Muscle layer of duodenum (tissue), 2 donors: ENCODE results near the gene SPTAN1.
"Not testable (repeated sequence)": the region's sequence is repeated elsewhere in the genome, so short reads cannot be mapped to it uniquely, and the experiment has no call there.

Experiments
- H3K27ac ChIP-seq: one replicate; pipeline ENCODE4 v1.7.0; 2013; ENCODE audit warnings: mild to moderate bottlenecking, low read length
- H3K27me3 ChIP-seq: one replicate; pipeline ENCODE4 v1.7.0; 2013; ENCODE audit warnings: low read depth, mild to moderate bottlenecking, control low read depth, low read length
- H3K36me3 ChIP-seq, 2 donors: one replicate each; pipeline ENCODE4 v1.7.0; 2013; ENCODE audit warnings: low read length in 2 of 2, control low read depth in 1 of 2, mild to moderate bottlenecking in 1 of 2; ENCODE audit not compliant: insufficient read depth in 2 of 2, control insufficient read depth in 1 of 2
- H3K4me1 ChIP-seq, 2 donors: one replicate each; pipeline ENCODE4 v1.7.0; 2013; ENCODE audit warnings: low read length in 2 of 2, mild to moderate bottlenecking in 2 of 2, control low read depth in 1 of 2, moderate library complexity in 1 of 2; ENCODE audit not compliant: insufficient read depth in 2 of 2, control insufficient read depth in 1 of 2
- H3K4me3 ChIP-seq, 2 donors: one replicate each; pipeline ENCODE4 v1.7.0; 2013; ENCODE audit warnings: low read length in 2 of 2, low read depth in 1 of 2, mild to moderate bottlenecking in 1 of 2
- H3K9me3 ChIP-seq, 2 donors: one replicate each; pipeline ENCODE4 v1.7.0; 2013; ENCODE audit warnings: low read length in 2 of 2, control low read depth in 1 of 2, mild to moderate bottlenecking in 1 of 2; ENCODE audit not compliant: control insufficient read depth in 1 of 2
- donor health status: healthy.

SPTAN1 gene

DNA sequence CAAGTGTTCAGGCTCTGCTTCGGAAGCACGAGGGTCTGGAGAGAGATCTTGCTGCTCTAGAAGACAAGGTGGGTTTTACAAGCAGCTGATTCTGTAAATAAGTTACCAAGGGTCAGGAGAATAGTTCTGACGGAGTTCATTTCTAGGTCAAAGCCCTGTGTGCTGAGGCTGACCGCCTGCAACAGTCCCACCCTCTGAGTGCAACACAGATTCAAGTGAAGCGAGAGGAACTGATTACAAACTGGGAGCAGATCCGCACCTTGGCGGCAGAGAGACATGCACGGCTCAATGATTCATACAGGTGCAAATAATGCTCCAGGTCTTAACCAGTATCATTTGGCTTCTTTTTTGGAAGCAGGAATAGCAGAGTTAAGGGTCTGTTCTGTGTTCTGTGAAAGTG lies 24.8 kb downstream of the SPTAN1 start:
- no peak overlapping the region for H3K27ac ChIP-seq
- no peak overlapping the region for H3K4me3 ChIP-seq
- H3K9me3 ChIP-seq, result no peaks in the 10 kb centered on the region
- peaks cover 83 to 86% of the 10 kb centered on the region in 2 donors for H3K36me3 ChIP-seq
- no peaks in the 10 kb centered on the region for H3K4me1 ChIP-seq
- no peaks in the 10 kb centered on the region for H3K27me3 ChIP-seq

DNA sequence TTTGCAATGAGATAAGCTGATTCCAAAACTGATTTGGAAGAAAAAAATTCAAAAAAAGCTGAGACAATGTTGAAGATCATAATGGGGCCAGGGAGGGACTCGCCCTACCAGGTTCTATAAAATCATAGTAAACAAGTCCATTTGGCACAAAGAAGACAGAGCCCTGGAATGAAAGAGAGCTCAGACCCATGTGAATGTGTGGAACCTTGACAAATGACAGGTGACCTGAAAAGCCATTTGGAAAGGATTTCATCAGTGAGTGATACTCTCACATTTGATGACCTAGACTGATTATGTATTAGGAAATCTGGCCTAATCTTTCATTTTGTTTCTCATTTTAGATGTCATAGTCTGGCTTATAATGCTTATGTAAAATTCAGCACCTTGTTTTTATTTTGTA lies 26.8 kb downstream of the SPTAN1 start:
- Histone ChIP-seq H3K27me3 (no peaks in the 10 kb centered on the region), H3K9me3 (no peaks in the 10 kb centered on the region), H3K4me1 (no peaks in the 10 kb centered on the region), H3K27ac (no peak overlapping the region), H3K36me3 (peaks cover 93 to 96% of the 10 kb centered on the region in 2 donors), H3K4me3 (no peak overlapping the region)

DNA sequence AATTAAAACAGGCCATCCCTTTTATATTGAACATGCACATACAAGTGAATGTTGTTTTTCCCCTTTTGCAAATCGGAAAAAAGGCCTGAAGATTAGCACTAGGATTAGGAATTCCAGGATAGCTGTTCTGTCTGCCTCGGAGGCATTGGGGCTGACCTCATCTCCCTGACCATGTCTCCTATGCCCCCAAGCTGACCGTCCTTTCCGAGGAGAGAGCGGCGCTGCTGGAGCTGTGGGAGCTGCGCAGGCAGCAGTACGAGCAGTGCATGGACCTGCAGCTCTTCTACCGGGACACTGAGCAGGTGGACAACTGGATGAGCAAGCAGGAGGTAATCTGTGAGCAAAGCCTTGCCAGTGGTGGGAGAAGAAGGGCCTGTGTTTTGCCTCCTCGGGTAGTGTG lies 28.3 kb downstream of the SPTAN1 start:
- no peaks in the 10 kb centered on the region for H3K27me3 ChIP-seq
- H3K36me3 ChIP-seq, result peaks cover 92 to 96% of the 10 kb centered on the region in 2 donors
- no peaks in the 10 kb centered on the region for H3K9me3 ChIP-seq
- no peak overlapping the region for H3K4me3 ChIP-seq
- no peak overlapping the region for H3K27ac ChIP-seq
- no peaks in the 10 kb centered on the region for H3K4me1 ChIP-seq

DNA sequence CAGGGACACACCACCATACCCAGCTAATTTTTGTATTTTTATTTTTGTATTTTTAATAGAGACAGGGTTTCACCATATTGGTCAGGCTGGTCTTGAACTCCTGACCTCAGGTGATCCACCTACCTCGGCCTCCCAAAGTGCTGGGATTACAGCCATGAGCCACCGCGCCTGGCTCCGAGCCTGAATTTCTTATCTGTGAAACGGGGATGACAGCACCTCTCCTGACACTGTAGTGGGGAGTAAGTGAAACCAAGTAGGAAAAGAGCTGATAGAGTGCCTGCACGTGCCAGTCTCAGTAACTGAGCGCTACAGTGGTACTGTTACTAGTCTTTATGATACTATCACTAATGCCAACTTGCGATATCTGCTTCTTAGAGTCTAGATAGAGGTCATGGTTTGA lies 32.8 kb downstream of the SPTAN1 start:
- H3K4me1 ChIP-seq, result not testable (repeated sequence)

DNA sequence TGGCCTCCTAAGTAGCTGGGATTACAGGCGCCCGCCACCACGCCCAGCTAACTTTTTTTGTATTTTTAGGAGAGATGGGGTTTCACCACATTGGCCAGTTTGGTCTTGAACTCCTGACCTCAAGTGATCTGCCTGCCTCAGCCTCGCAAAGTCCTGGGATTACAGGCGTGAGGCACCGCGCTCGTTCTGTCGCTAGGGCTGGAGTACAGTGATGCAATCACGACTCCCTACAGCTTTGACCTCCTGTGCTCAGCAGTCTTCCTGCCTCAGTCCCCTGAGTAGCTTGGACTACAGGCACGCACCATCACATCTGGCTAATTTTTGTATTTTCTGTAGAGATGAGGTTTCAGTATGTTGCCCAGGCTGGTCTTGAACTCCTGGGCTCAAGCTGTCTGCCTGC lies 34.5 kb downstream of the SPTAN1 start:
- not testable (repeated sequence) for H3K4me3 ChIP-seq, H3K4me1 ChIP-seq, H3K27me3 ChIP-seq, H3K27ac ChIP-seq, H3K9me3 ChIP-seq
- peaks cover 70 to 94% of the 10 kb centered on the region in 2 donors for H3K36me3 ChIP-seq

More for the DNA sequence above, 32.8 kb downstream of the SPTAN1 start:
- not testable (repeated sequence) for H3K27ac ChIP-seq, H3K4me3 ChIP-seq, H3K27me3 ChIP-seq, H3K9me3 ChIP-seq
- peaks cover 73 to 94% of the 10 kb centered on the region in 2 donors for H3K36me3 ChIP-seq

DNA sequence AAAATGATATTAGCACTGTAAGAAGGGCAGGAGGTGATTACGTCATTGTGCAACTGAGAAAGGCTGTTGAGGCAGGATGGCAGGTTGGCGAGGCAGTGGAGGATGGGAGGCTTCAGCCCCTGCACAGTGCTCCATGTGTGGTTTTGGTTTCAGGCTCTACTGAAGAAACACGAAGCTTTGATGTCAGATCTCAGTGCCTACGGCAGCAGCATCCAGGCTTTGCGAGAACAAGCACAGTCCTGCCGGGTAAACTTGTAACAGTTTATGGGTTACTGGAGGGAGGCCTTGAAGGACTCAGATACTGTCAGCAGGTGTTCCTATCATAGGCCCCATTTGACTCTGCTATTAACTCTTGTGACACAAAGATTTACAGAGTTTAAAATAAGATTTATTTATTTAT lies 35.1 kb downstream of the SPTAN1 start:
- Histone ChIP-seq H3K9me3 (no peaks in the 10 kb centered on the region), H3K27ac (no peak overlapping the region), H3K4me3 (no peak overlapping the region), H3K27me3 (no peaks in the 10 kb centered on the region), H3K4me1 (no peaks in the 10 kb centered on the region), H3K36me3 (peaks cover 68 to 94% of the 10 kb centered on the region in 2 donors)

DNA sequence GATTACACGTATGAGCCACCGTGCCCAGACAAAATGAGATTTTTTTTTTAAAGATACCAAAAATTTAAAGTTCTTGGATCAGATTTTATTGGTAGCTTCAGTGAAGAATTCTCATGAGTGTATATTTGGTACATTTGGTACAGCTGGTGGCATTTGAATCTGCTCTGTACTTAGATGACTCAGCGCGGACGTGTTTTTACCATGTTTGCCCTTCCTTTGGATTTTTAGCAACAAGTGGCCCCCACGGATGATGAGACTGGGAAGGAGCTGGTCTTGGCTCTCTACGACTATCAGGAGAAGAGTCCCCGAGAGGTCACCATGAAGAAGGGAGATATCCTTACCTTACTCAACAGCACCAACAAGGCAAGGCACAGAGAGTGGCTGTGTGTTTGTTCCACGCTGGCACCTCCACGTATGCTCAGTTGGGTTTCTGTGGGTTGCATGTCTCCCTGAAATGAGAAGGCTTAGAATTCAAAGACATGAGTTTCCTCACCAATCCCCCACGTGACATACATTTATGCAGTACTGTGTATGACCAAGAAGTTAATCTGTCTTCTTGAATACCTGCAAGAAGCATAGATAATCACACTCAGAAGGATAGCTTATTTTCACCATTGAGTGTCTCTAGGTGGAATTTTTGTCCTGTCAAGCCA lies 36.3 kb downstream of the SPTAN1 start:
- no peaks in the 10 kb centered on the region for H3K4me1 ChIP-seq
- no peaks in the 10 kb centered on the region for H3K9me3 ChIP-seq
- H3K4me3 ChIP-seq, result no peak overlapping the region
- no peak overlapping the region for H3K27ac ChIP-seq
- H3K36me3 ChIP-seq, result peaks cover 68 to 93% of the 10 kb centered on the region in 2 donors
- no peaks in the 10 kb centered on the region for H3K27me3 ChIP-seq

DNA sequence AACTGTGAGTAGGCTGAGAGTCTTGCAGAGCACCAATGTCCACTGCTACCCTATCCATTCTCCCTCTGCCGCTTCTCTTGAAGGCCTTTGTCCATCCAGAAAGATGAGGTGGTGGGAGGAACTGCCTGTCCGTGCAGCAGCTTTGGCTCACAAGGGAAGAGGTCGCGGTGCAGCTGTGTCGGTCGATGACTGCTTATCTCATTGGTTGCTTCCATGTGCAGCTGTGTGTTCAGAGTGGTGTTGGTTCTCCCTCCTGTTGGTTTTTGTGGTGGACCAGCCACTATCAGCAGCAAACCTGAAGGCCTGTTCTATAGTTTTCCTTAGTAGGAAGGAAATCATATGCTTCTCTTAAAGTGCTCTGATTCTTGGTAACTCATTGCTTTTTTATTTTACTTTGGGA lies 40.7 kb downstream of the SPTAN1 start:
- Histone ChIP-seq H3K4me1 (no peaks in the 10 kb centered on the region), H3K36me3 (peaks cover 53 to 88% of the 10 kb centered on the region in 2 donors), H3K4me3 (no peak overlapping the region), H3K27me3 (no peaks in the 10 kb centered on the region), H3K9me3 (no peaks in the 10 kb centered on the region), H3K27ac (no peak overlapping the region)

DNA sequence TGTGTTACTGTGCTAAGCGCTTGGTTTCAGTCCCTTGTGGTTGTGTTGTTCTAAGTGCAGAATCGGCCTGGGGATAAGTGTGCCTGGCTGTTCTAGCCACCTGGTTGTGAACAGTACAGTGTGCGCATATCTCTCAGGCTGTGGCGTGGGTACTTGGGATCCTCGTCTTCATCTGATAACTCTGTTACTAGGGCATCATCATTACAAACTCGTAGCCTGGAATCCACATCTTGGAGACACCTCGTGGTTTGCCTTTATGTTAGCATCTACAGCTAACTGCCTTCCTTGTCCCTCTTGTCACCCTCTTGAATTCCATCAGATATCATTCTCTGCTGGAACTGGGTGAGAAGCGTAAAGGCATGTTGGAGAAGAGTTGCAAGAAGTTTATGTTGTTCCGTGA lies 41.5 kb downstream of the SPTAN1 start:
- Histone ChIP-seq H3K27ac (no peak overlapping the region), H3K27me3 (no peaks in the 10 kb centered on the region)

DNA sequence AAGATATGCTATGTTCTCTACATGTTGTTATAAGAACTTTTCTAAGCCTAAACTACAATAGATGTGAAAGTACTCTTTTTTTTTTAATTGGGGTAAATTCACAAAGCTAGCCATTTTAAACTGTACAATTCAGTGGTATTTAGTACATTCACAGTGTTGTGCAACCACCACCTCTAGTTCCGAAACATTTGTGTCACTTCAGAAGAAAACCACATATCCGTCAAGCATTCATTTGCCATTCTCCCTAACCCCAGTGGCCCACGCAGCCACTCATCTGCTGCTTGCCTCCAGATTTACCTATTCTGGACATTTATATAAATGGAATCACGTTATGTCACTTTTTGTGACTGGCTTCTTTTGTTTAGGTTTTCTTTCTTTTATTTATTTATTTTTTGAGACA lies 43.1 kb downstream of the SPTAN1 start:
- no peaks in the 10 kb centered on the region for H3K9me3 ChIP-seq
- no peaks in the 10 kb centered on the region for H3K27me3 ChIP-seq
- no peak overlapping the region for H3K27ac ChIP-seq
- H3K36me3 ChIP-seq, result peaks cover 63 to 92% of the 10 kb centered on the region in 2 donors
- no peak overlapping the region for H3K4me3 ChIP-seq
- no peaks in the 10 kb centered on the region for H3K4me1 ChIP-seq

More for the DNA sequence above, 41.5 kb downstream of the SPTAN1 start:
- no peak overlapping the region for H3K4me3 ChIP-seq
- no peaks in the 10 kb centered on the region for H3K9me3 ChIP-seq
- H3K4me1 ChIP-seq, result no peaks in the 10 kb centered on the region
- peaks cover 56 to 88% of the 10 kb centered on the region in 2 donors for H3K36me3 ChIP-seq

DNA sequence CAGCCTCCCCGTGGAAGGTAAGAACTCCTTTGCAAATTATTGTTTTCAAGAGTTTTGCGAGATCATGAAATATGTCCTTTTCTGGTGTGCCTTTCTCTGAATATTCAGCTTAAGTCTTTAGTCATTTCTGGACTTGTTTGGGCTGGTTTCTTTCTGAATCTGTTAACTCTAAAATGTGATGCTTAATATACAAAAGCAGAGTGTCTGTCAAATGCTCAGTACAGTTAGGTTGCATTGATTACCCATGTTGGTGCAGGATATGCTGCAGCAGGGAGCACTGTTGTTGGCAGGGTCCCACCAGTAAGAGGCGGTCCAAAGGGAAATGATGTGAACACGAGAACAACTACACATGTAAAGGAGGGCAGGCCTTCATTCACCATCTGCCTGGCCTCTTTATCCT lies 47.7 kb downstream of the SPTAN1 start:
- H3K36me3 ChIP-seq, result peaks cover 54 to 80% of the 10 kb centered on the region in 2 donors
- no peaks in the 10 kb centered on the region for H3K27me3 ChIP-seq
- H3K9me3 ChIP-seq, result no peaks in the 10 kb centered on the region
- no peaks in the 10 kb centered on the region for H3K4me1 ChIP-seq
- no peak overlapping the region for H3K27ac ChIP-seq
- no peak overlapping the region for H3K4me3 ChIP-seq

DNA sequence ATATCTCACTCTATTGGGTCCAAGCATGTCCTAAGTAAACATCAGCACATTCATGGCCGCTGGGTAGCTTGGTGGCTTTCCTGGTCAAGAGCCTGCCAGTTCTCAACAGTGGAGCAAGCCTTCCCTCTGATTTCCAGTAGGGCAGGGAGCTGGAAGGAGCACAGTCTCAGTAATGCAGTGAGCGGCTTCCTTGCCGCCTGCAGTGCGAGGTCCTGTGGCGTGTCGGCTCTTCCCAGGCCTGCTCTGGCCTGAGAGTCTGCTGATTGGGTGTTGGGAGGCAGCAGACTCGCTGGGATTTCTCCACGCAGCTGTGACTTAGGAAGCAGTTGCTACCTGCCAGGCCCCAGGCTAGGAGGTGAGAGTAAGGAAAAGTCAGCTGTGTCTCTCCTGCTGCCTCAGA lies 51.3 kb downstream of the SPTAN1 start:
- H3K4me3 ChIP-seq, result no peak overlapping the region
- H3K27ac ChIP-seq, result no peak overlapping the region
- no peaks in the 10 kb centered on the region for H3K4me1 ChIP-seq
- H3K9me3 ChIP-seq, result no peaks in the 10 kb centered on the region
- no peaks in the 10 kb centered on the region for H3K27me3 ChIP-seq
- peaks cover 65 to 80% of the 10 kb centered on the region in 2 donors for H3K36me3 ChIP-seq
